HepG2 (cell line): Measurements from ENCODE around the gene ZC3H13. TPM values are rescaled to one million over a fixed set of nuclear protein-coding genes. Genes with fewer than 3 reads are reported as not detected.

Source experiments
- ATAC-seq: fragments of 200-7000 bp; cut with Tn5 transposase; 3 replicates; pipeline ENCODE4 v1.9.1; 2020; ENCODE audit warnings: mild to moderate bottlenecking, moderate library complexity
- BruUV-seq: library from RNA; stranded (reverse); fragments of 400-500 nt; replicated peaks from 2 replicates; lab custom pipeline; 2021; lab: Mats Ljungman, UMichigan
- CTCF ChIA-PET: fragments of 300-600 bp; formaldehyde crosslinking; extraction: SDS; loops from one replicate; lab custom pipeline; 2021; ENCODE audit warnings: low total read pairs, inconsistent platforms, low intra/inter-chr PET ratio; lab: Yijun Ruan, JAX
- POLR2A ChIA-PET: fragments of 350-600 bp; sonication (Branson Sonifier 250); formaldehyde crosslinking; loops from one replicate; lab custom pipeline; 2020; ENCODE audit warnings: antibody characterized with exemption, inconsistent platforms; lab: Yijun Ruan, JAX
- DNase-seq: peaks from one replicate; pipeline ENCODE4 v3.0.0-alpha.2; 2015; ENCODE audit warnings: low spot score
- FAIRE-seq: peaks from 3 replicates; lab custom pipeline; 2011; peaks lifted over from hg19 to GRCh38; lab: Jason Lieb, UNC
- H2AFZ ChIP-seq: one replicate; pipeline ENCODE4 v1.6.1; 2011; ENCODE audit warnings: low read length, inconsistent platforms
- H3K27ac ChIP-seq: fragments of 300-600 bp; 3 replicates; pipeline ENCODE4 v1.8.0; 2011; ENCODE audit warnings: mixed run types, mild to moderate bottlenecking, mixed read lengths, low read length, inconsistent platforms; ENCODE audit not compliant: insufficient read depth; ENCODE audit errors: extremely low read length
- H3K27me3 ChIP-seq, 2 experiments: fragments of 200-600 bp in 1 of 2; 2 replicates in 1 of 2; 3 replicates in 1 of 2; pipeline versions ENCODE4 v1.6.0 to v1.8.0; 2011; ENCODE audit warnings: low read length in 2 of 2, mild to moderate bottlenecking in 2 of 2, moderate library complexity in 2 of 2, inconsistent platforms in 1 of 2; ENCODE audit not compliant: insufficient read depth in 2 of 2, control insufficient read depth in 1 of 2
- H3K36me3 ChIP-seq, 2 experiments: fragments of 200-600 bp in 1 of 2; replicated peaks in 1 of 2; 2 replicates in 1 of 2; 3 replicates in 1 of 2; pipeline versions ENCODE4 v1.5.1 to v1.8.0; 2011; ENCODE audit warnings: low read length in 2 of 2, inconsistent platforms in 1 of 2; ENCODE audit not compliant: insufficient read depth in 2 of 2, control insufficient read depth in 1 of 2
- H3K4me1 ChIP-seq: 2 replicates; pipeline ENCODE4 v1.5.1; 2012; ENCODE audit warnings: low read length, inconsistent platforms; ENCODE audit not compliant: insufficient read depth
- H3K4me2 ChIP-seq: 2 replicates; pipeline ENCODE4 v1.6.0; 2011; ENCODE audit warnings: low read depth, low read length, inconsistent platforms
- H3K4me3 ChIP-seq, 3 experiments: fragments of 200-600 bp in 1 of 3; sonication (generic), shearing (Covaris generic) in 1 of 3; replicated peaks in 1 of 3; 2 replicates each; pipeline ENCODE4 v1.5.1; 2011 to 2016; ENCODE audit warnings: low read length in 3 of 3, inconsistent platforms in 2 of 3, low read depth in 2 of 3, mild to moderate bottlenecking in 2 of 3, control low read depth in 1 of 3, mixed read lengths in 1 of 3; ENCODE audit not compliant: insufficient read depth in 1 of 3
- H3K79me2 ChIP-seq: one replicate; pipeline ENCODE4 v1.6.1; 2011; ENCODE audit warnings: low read length, inconsistent platforms; ENCODE audit not compliant: insufficient read depth
- H3K9ac ChIP-seq: 2 replicates; pipeline ENCODE4 v1.6.0; 2011; ENCODE audit warnings: mild to moderate bottlenecking, low read depth, low read length, inconsistent platforms; ENCODE audit not compliant: insufficient read depth
- H3K9me3 ChIP-seq: 2 replicates; pipeline ENCODE4 v1.5.1; 2012; ENCODE audit warnings: mild to moderate bottlenecking, low read length
- H4K20me1 ChIP-seq: 2 replicates; pipeline ENCODE4 v1.6.0; 2011; ENCODE audit warnings: inconsistent platforms, mild to moderate bottlenecking, low read length, moderate library complexity; ENCODE audit not compliant: insufficient read depth
- ARID5B ChIP-seq: IDR thresholded peaks from 2 replicates; pipeline ENCODE4 v1.4.0; 2020; ENCODE audit warnings: mild to moderate bottlenecking, missing genetic modification reagents
- DZIP1 ChIP-seq: sonication (generic); formaldehyde crosslinking; IDR thresholded peaks from 2 replicates; pipeline ENCODE4 v1.5.0; 2020; ENCODE audit warnings: mild to moderate bottlenecking, missing genetic modification reagents
- MNT ChIP-seq: fragments of 450-650 bp; IDR thresholded peaks from 2 replicates; pipeline ENCODE4 v1.6.1; 2016
- PHF8 ChIP-seq: sonication (generic); formaldehyde crosslinking; IDR thresholded peaks from 2 replicates; pipeline ENCODE4 v1.5.0; 2020; ENCODE audit warnings: missing genetic modification reagents
- WGBS: methylation state at CpG from one replicate; pipeline ENCODE4 v1.1.6; 2017; ENCODE audit warnings: low lambda C conversion rate; 5-methylcytosine and 5-hydroxymethylcytosine counted together
- in situ Hi-C: cut with HindIII; loops from 2 replicates; pipeline ENCODE4 v1.10.0; 2017; ENCODE audit warnings: low pct_unique_long_range_greater_than_20kb; ENCODE audit not compliant: extremely low pct_ligation_motif_present
- intact Hi-C: fragments of 100-400 bp; cut with micrococcal nuclease; formaldehyde crosslinking; loops from one replicate; pipeline ENCODE4 v1.10.0; 2022; ENCODE audit not compliant: unreplicated experiment
- polyA plus RNA-seq, 8 experiments: library from polyadenylated mRNA; depleted of rRNA in 3 of 8; stranded (reverse) in 7 of 8; unstranded in 1 of 8; fragments of >200 nt; fragmentation: Illumina TruSeq in 4 of 8; extraction: Trizol in 4 of 8; gene quantifications; 2 replicates each; pipeline versions ENCODE4 v1.2.1 to v1.2.3, GENCODE V29; 2011 to 2016; ENCODE audit warnings: low read depth in 4 of 8, missing spikeins in 1 of 8, mixed read lengths in 1 of 8; ENCODE audit not compliant: insufficient read depth in 1 of 8
- total RNA-seq, 5 experiments: library from RNA; depleted of rRNA; stranded (reverse); fragments of >200 nt; fragmentation: Illumina TruSeq; extraction: Trizol; gene quantifications; 2 replicates each; pipeline ENCODE4 v1.2.3, GENCODE V29; 2016; ENCODE audit warnings: low read depth in 1 of 5
- TF ChIP-seq, protein P1 (sequence below): sonication (generic); formaldehyde crosslinking; IDR thresholded peaks from 2 replicates; pipeline ENCODE4 v1.4.0; 2020; ENCODE audit warnings: mild to moderate bottlenecking, missing genetic modification reagents

Gene ZC3H13
- total and polyA plus RNA-seq, 2 of the 13 experiments (the other 11 are each of a cell fraction or from before 2014, with no cell fraction given) = 2.7 to 23.5 TPM

- TF ChIP-seq ARID5B (CRISPR knock-in tag) = no peak
- TF ChIP-seq PHF8 = no peak
- TF ChIP-seq, protein P1, sequence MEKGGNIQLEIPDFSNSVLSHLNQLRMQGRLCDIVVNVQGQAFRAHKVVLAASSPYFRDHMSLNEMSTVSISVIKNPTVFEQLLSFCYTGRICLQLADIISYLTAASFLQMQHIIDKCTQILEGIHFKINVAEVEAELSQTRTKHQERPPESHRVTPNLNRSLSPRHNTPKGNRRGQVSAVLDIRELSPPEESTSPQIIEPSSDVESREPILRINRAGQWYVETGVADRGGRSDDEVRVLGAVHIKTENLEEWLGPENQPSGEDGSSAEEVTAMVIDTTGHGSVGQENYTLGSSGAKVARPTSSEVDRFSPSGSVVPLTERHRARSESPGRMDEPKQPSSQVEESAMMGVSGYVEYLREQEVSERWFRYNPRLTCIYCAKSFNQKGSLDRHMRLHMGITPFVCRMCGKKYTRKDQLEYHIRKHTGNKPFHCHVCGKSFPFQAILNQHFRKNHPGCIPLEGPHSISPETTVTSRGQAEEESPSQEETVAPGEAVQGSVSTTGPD (CRISPR knock-in tag) = no peak
Measured at GRCh38 chr13:45932676-45933075, 119.9 kb downstream of the ZC3H13 start (continued).

GRCh38 chr13:45932172-45932571 lies 120.4 kb downstream of the ZC3H13 start:
- Histone ChIP-seq H3K27me3 (peaks cover under 1 to 31% of the 10 kb centered on the region in 2 experiments; a peak in 2 of 5 replicates), H3K36me3 (no peaks in the 10 kb centered on the region), H3K79me2 (no peaks in the 10 kb centered on the region), H3K4me2 (no peak overlapping the region), H4K20me1 (no peaks in the 10 kb centered on the region), H3K27ac (no peak overlapping the region), H3K9ac (no peak overlapping the region), H3K9me3 (no peaks in the 10 kb centered on the region), H3K4me1 (peaks cover 7% of the 10 kb centered on the region; the same call in 1 of the 2 replicates), H2AFZ (no peak overlapping the region), H3K4me3 (no peak overlapping the region)
- ATAC-seq = no peak
- intact Hi-C loops = no loop called here
- no peak for DNase-seq
- BruUV-seq = no TSS peak
- ChIA-PET POLR2A (no interaction called here), CTCF (no interaction called here)
- WGBS = 49% methylated on average over 5 of the region's 5 CpGs
- peak; percentile 93 for TF ChIP-seq MNT
- TF ChIP-seq DZIP1 (CRISPR knock-in tag) = no peak
- no peak for FAIRE-seq
- in situ Hi-C loops = no loop called here
